Endothelial cell of umbilical vein (primary cell): Measurements from ENCODE around the gene SAMD4A.

Experiments
- CTCF ChIP-seq, 2 donors: IDR thresholded peaks; 1 replicate in 1 of 2; 2 replicates in 1 of 2; pipeline ENCODE4 v1.5.1; 2011; ENCODE audit warnings: low read length in 2 of 2, mild to moderate bottlenecking in 2 of 2, moderate library complexity in 2 of 2, control low read depth in 1 of 2, inconsistent platforms in 1 of 2, low read depth in 1 of 2; ENCODE audit not compliant: insufficient read depth in 1 of 2; ENCODE audit errors: extremely low read depth in 1 of 2
- EZH2 ChIP-seq: IDR thresholded peaks from 2 replicates; pipeline ENCODE4 v1.6.1; 2012; ENCODE audit warnings: borderline replicate concordance, low read depth, mild to moderate bottlenecking, moderate library complexity, low read length, inconsistent platforms; ENCODE audit not compliant: severe bottlenecking
- GATA2 ChIP-seq: IDR thresholded peaks from 2 replicates; pipeline ENCODE4 v1.7.0; 2011; ENCODE audit warnings: low read depth, mild to moderate bottlenecking, moderate library complexity, mixed read lengths, low read length; ENCODE audit not compliant: insufficient read length, insufficient read depth
- JUN ChIP-seq: IDR thresholded peaks from 2 replicates; pipeline ENCODE4 v1.6.1; 2011; ENCODE audit warnings: borderline replicate concordance, low read depth; ENCODE audit not compliant: insufficient read length, insufficient read depth
- MYC ChIP-seq: IDR thresholded peaks from one replicate; pipeline ENCODE4 v1.6.1; 2011; ENCODE audit warnings: mild to moderate bottlenecking, low read depth, low read length
- POLR2A ChIP-seq: IDR thresholded peaks from 2 replicates; pipeline ENCODE4 v1.6.1; 2012; ENCODE audit warnings: low read depth, mild to moderate bottlenecking, control low read depth, low read length
- POLR2AphosphoS5 ChIP-seq: IDR thresholded peaks from 2 replicates; pipeline ENCODE4 v1.6.1; 2012; ENCODE audit warnings: low read depth, mild to moderate bottlenecking, control low read depth, low read length, moderate library complexity; ENCODE audit not compliant: insufficient read depth
- TF ChIP-seq, protein P1 (sequence below): IDR thresholded peaks from 2 replicates; pipeline ENCODE4 v1.6.1; 2011; ENCODE audit not compliant: insufficient read depth, insufficient read length

GRCh38 chr14:54716862-54717261, 149.9 kb downstream of the SAMD4A start:
- TF ChIP-seq POLR2A (no peak), POLR2AphosphoS5 (no peak), CTCF (IDR thresholded peaks at IDR 0.05; ENCODE audit: extremely low read depth in 1 of 2, insufficient read depth in 1 of 2, low read depth in 1 of 2, low read length in 2 of 2) (no peak), EZH2 (no peak), JUN (no peak), GATA2 (no peak), MYC (no peak)
- TF ChIP-seq, protein P1, sequence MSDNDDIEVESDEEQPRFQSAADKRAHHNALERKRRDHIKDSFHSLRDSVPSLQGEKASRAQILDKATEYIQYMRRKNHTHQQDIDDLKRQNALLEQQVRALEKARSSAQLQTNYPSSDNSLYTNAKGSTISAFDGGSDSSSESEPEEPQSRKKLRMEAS = no peak
